ENCODE results near the gene ZNF69. TPM values are rescaled to one million over a fixed set of nuclear protein-coding genes. Genes with fewer than 3 reads are reported as not detected.
"Not testable (repeated sequence)": the region's sequence is repeated elsewhere in the genome, so short reads cannot be mapped to it uniquely, and the experiment has no call there.

ZNF69 gene
- total RNA-seq, 2 experiments from 2014 or later = 9.7 to 13.9 TPM

DNA sequence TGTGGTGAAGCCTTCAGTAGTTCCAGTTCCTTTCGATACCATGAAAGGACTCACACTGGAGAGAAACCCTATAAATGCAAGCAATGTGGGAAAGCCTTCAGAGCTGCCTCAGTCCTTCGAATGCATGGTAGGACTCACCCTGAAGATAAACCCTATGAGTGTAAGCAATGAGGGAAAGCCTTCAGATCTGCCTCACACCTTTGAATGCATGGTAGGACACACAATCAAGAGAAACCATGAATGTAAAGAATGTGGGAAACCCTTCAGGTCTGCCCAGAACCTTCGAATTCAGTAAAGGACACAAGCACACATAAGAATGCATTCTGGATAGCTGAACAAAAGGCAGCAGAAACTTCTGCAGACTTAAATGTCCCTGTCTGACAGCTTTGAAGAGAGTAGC, 18.3 kb downstream of the ZNF69 start:
- Histone ChIP-seq H3K79me2 (ENCODE audit: insufficient read depth, low read depth, low read length) (no peaks in the 10 kb centered on the region), H3K9me3 (ENCODE audit: low read length) (no peaks in the 10 kb centered on the region), H3K4me3 (ENCODE audit: low read depth, low read length, poor library complexity, severe bottlenecking) (no peak overlapping the region), H3K27ac (ENCODE audit: low read depth, low read length, poor library complexity, severe bottlenecking) (no peak overlapping the region), H3K9me2 (ENCODE audit: insufficient read depth, low read length) (no peaks in the 10 kb centered on the region), H3K36me3 (ENCODE audit: insufficient read depth, low read length) (peaks cover 23% of the 10 kb centered on the region), H2AFZ (ENCODE audit: low read length) (no peak overlapping the region), H3K4me2 (ENCODE audit: low read length) (no peak overlapping the region), H4K20me1 (ENCODE audit: insufficient read depth, low read length) (no peaks in the 10 kb centered on the region), H3K4me1 (ENCODE audit: insufficient read depth, low read length, poor library complexity, severe bottlenecking) (no peaks in the 10 kb centered on the region)
- ChIA-PET CTCF (ENCODE audit: unreplicated experiment) (no interaction called here), POLR2A (interaction anchor here (0.6 kb wide), 1 partner anchor 143 kb away, joined by 4 read pairs; no protein-coding TSS in a partner anchor)
- no TSS peak for BruUV-seq (replicated peaks)
- intact Hi-C loops (cut with micrococcal nuclease; ENCODE audit: unreplicated experiment) = no loop called here
- TF ChIP-seq, protein P1, sequence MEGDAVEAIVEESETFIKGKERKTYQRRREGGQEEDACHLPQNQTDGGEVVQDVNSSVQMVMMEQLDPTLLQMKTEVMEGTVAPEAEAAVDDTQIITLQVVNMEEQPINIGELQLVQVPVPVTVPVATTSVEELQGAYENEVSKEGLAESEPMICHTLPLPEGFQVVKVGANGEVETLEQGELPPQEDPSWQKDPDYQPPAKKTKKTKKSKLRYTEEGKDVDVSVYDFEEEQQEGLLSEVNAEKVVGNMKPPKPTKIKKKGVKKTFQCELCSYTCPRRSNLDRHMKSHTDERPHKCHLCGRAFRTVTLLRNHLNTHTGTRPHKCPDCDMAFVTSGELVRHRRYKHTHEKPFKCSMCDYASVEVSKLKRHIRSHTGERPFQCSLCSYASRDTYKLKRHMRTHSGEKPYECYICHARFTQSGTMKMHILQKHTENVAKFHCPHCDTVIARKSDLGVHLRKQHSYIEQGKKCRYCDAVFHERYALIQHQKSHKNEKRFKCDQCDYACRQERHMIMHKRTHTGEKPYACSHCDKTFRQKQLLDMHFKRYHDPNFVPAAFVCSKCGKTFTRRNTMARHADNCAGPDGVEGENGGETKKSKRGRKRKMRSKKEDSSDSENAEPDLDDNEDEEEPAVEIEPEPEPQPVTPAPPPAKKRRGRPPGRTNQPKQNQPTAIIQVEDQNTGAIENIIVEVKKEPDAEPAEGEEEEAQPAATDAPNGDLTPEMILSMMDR (conservative IDR thresholded peaks at IDR 0.05; ENCODE audit: low read length) = no peak
- no peak for TF ChIP-seq EZH2phosphoT487 (IDR thresholded peaks at IDR 0.05; ENCODE audit: borderline replicate concordance, low read depth, low read length)
- no peak for DNase-seq (ENCODE audit: low spot score)

DNA sequence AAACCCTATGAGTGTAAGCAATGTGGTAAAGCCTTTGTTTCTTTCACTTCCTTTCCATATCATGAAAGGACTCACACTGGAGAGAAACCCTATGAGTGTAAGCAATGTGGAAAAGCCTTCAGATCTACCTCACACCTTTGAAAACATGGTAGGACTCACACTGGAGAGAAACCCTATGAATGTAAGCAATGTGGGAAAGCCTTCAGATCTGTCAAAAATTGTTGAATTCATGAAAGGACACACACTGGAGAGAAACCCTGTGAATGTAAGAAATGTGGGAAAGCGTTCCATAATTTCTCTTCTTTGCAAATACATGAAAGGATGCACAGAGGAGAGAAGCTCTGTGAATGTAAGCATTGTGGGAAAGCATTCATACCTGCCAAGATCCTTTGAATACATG, 24.4 kb downstream of the ZNF69 start:
- intact Hi-C loops (cut with micrococcal nuclease; ENCODE audit: unreplicated experiment); H3K4me3 ChIP-seq (ENCODE audit: low read depth, low read length, poor library complexity, severe bottlenecking); H3K79me2 ChIP-seq (ENCODE audit: insufficient read depth, low read depth, low read length); BruUV-seq (replicated peaks); DNase-seq (ENCODE audit: low spot score); H3K27ac ChIP-seq (ENCODE audit: low read depth, low read length, poor library complexity, severe bottlenecking); POLR2A ChIA-PET; H4K20me1 ChIP-seq (ENCODE audit: insufficient read depth, low read length); H3K4me1 ChIP-seq (ENCODE audit: insufficient read depth, low read length, poor library complexity, severe bottlenecking); H3K4me2 ChIP-seq (ENCODE audit: low read length); H3K9me3 ChIP-seq (ENCODE audit: low read length); CTCF ChIA-PET (ENCODE audit: unreplicated experiment); H2AFZ ChIP-seq (ENCODE audit: low read length); H3K36me3 ChIP-seq (ENCODE audit: insufficient read depth, low read length); H3K9me2 ChIP-seq (ENCODE audit: insufficient read depth, low read length): not testable (repeated sequence)

DNA sequence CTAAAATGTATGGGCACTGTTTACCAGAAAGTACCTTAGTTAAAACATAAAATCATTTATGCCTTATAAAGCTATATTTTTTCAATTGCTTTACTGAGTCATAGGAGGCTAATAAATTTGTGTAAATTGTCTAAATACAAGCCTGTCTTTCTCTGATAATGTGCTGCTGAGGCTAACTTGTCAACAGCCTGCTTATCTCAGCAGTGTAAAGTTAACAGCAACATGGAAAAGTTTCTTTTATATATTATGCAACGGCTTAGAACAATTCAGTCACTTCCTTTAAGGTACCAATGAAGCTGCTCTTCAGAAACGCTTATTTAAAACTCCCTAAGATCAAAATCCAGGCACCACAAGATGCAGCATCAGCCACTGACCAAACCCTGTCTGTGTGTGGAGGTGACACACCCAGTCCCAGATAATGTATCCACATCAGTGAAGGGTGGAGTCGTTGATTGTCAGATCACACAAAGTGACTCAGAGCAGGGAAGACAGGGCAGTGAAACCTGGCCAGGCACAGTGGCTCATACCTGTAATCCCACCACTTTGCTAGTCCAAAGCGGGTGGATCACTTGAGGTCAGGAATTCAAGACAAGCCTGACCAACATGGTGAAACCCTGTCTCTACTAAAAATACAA, 27.0 kb downstream of the ZNF69 start:
- POLR2A ChIA-PET; H3K4me1 ChIP-seq (ENCODE audit: insufficient read depth, low read length, poor library complexity, severe bottlenecking); H3K36me3 ChIP-seq (ENCODE audit: insufficient read depth, low read length); H3K4me2 ChIP-seq (ENCODE audit: low read length); BruUV-seq (replicated peaks); intact Hi-C loops (cut with micrococcal nuclease; ENCODE audit: unreplicated experiment); H3K9me3 ChIP-seq (ENCODE audit: low read length); H3K9me2 ChIP-seq (ENCODE audit: insufficient read depth, low read length); H3K79me2 ChIP-seq (ENCODE audit: insufficient read depth, low read depth, low read length); H3K27ac ChIP-seq (ENCODE audit: low read depth, low read length, poor library complexity, severe bottlenecking); H2AFZ ChIP-seq (ENCODE audit: low read length); CTCF ChIA-PET (ENCODE audit: unreplicated experiment); H3K4me3 ChIP-seq (ENCODE audit: low read depth, low read length, poor library complexity, severe bottlenecking); H4K20me1 ChIP-seq (ENCODE audit: insufficient read depth, low read length); DNase-seq (ENCODE audit: low spot score): not testable (repeated sequence)

All from OCI-LY7 (cell line).